ENCODE measurements around the gene ATP11A. TPM values are rescaled to one million over a fixed set of nuclear protein-coding genes. Genes with fewer than 3 reads are reported as not detected.
"Not testable (repeated sequence)": the region's sequence is repeated elsewhere in the genome, so short reads cannot be mapped to it uniquely, and the experiment has no call there.

The ATP11A gene
- polyA plus RNA-seq, 4 donors: 34.2 to 64.6 (median 47.8) TPM

- no peak for DNase-seq (ENCODE audit: low read depth in 4 of 4, low spot score in 2 of 4)
These were observed 181.0 kb downstream of the ATP11A start for GRCh38 chr13:112870737-112871287.

DNA sequence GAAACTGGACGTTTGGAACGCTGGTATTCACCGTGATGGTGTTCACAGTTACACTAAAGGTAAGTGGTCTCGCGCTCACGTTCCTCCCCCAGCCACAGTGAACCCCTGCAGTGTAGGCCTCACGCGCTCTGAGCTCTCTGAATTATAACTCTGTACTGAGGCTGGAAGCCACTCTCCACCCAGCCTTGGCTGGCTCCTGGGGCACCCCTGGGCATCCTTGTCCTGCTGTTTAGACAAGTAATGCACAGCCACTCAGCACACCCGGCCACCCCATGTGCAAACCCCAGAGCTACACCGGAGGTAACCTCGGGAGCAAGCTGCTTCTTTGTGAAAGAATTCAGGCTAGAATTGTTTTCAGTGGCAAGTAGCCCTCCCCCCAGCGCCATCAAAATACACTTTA lies 181.9 kb downstream of the ATP11A start:
- DNase-seq (ENCODE audit: low read depth in 4 of 4, low spot score in 2 of 4): no peak

DNA sequence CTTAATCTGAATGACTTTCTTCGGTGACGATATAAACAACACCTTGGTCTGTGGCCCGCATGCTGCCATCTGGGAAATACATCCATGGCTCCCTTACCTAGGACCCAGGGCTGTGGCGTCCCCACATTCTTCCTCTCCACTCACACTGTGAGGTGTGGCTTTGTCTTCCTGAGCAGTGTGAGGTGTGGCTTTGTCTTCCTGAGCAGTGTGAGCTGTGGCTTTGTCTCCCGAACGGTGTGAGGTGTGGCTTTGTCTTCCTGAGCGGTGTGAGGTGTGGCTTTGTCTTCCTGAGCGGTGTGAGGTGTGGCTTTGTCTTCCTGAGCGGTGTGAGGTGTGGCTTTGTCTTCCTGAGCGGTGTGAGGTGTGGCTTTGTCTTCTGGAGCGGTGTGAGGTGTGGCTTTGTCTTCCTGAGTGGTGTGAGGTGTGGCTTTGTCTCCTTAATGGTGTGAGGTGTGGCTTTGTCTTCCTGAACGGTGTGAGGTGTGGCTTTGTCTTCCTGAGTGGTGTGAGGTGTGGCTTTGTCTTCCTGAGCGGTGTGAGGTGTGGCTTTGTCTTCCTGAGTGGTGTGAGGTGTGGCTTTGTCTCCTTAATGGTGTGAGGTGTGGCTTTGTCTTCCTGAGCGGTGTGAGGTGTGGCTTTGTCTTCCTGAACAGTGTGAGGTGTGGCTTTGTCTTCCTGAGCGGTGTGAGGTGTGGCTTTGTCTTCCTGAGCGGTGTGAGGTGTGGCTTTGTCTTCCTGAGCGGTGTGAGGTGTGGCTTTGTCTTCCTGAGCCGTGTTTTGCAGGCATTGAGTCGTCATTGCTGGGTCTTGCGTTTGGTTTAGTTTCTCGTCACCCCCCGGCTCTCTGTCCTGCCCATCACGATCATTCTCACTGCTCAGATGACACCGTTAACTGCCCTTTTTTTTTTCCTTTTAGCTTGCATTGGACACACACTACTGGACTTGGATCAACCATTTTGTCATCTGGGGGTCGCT lies 183.1 kb downstream of the ATP11A start:
- DNase-seq (ENCODE audit: low read depth in 4 of 4, low spot score in 2 of 4): not testable (repeated sequence)

GRCh38 chr13:112873851-112874750 lies 184.3 kb downstream of the ATP11A start:
- DNase-seq (ENCODE audit: low read depth in 4 of 4, low spot score in 2 of 4): peak in 1 of 4 donors; percentile 60

GRCh38 chr13:112874751-112875300 lies 185.0 kb downstream of the ATP11A start:
- DNase-seq (ENCODE audit: low read depth in 4 of 4, low spot score in 2 of 4): no peak

GRCh38 chr13:112875627-112876026 lies 185.8 kb downstream of the ATP11A start:
- no peak for DNase-seq (ENCODE audit: low read depth in 4 of 4, low spot score in 2 of 4)

- no peak for DNase-seq (ENCODE audit: low read depth in 4 of 4, low spot score in 2 of 4)
These were observed 186.6 kb downstream of the ATP11A start for GRCh38 chr13:112876305-112877000.

DNA sequence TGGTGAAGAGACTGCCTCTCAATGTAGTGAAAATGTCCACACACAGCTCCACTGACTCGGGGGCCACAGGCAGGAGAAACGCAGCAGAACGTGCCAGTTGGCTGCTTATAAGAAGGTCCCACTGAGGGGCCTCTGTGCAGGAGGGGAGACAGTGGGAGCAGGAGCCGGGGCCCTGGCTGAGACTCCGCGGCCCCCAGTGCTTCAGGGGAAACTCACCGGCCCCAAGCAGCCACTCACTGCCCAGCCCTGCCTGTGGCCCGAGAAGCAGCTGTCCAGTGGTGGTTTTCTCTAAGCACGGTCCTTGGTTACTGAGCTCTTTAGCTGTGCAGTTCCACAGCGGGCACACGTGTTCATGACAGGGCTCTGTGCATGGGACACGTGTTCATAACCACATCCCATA lies 187.2 kb downstream of the ATP11A start:
- DNase-seq (ENCODE audit: low read depth in 4 of 4, low spot score in 2 of 4): no peak

GRCh38 chr13:112877539-112877938 lies 187.7 kb downstream of the ATP11A start:
- no peak for DNase-seq (ENCODE audit: low read depth in 4 of 4, low spot score in 2 of 4)

- DNase-seq (ENCODE audit: low read depth in 4 of 4, low spot score in 2 of 4): no peak
These were observed 188.4 kb downstream of the ATP11A start for GRCh38 chr13:112877976-112878955.

GRCh38 chr13:112879283-112879833 lies 189.5 kb downstream of the ATP11A start:
- DNase-seq (ENCODE audit: low read depth in 4 of 4, low spot score in 2 of 4): no peak

GRCh38 chr13:112880221-112880641 lies 190.4 kb downstream of the ATP11A start:
- no peak for DNase-seq (ENCODE audit: low read depth in 4 of 4, low spot score in 2 of 4)

GRCh38 chr13:112880976-112881540 lies 191.2 kb downstream of the ATP11A start:
- DNase-seq (ENCODE audit: low read depth in 4 of 4, low spot score in 2 of 4): no peak

DNA sequence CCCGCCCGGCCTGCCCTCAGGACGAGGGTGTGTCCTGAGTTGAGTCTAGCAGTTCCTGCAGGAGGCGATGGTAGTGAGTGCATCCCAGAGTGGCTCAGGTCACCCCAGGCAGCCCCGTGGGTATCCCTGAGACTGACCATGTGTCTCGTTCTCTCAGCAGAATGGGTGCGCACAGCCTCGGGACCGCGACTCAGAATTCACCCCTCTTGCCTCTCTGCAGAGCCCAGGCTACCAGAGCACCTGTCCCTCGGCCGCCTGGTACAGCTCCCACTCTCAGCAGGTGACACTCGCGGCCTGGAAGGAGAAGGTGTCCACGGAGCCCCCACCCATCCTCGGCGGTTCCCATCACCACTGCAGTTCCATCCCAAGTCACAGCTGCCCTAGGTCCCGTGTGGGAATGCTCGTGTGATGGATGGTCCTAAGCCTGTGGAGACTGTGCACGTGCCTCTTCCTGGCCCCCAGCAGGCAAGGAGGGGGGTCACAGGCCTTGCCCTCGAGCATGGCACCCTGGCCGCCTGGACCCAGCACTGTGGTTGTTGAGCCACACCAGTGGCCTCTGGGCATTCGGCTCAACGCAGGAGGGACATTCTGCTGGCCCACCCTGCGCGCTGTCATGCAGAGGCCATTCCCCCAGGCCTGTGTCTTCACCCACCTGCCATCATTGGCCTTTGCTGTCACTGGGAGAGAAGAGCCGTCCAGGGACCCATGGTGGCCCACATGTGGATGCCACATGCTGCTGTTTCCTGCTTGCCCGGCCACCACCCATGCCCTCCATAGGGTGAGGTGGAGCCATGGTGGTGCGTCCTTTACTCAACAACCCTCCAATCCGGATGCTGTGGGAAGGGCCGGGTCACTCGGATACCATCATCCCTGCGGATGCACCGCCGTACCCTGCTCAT lies 192.1 kb downstream of the ATP11A start:
- no peak for DNase-seq (ENCODE audit: low read depth in 4 of 4, low spot score in 2 of 4)

GRCh38 chr13:112882555-112883024 lies 192.8 kb downstream of the ATP11A start:
- no peak for DNase-seq (ENCODE audit: low read depth in 4 of 4, low spot score in 2 of 4)

DNA sequence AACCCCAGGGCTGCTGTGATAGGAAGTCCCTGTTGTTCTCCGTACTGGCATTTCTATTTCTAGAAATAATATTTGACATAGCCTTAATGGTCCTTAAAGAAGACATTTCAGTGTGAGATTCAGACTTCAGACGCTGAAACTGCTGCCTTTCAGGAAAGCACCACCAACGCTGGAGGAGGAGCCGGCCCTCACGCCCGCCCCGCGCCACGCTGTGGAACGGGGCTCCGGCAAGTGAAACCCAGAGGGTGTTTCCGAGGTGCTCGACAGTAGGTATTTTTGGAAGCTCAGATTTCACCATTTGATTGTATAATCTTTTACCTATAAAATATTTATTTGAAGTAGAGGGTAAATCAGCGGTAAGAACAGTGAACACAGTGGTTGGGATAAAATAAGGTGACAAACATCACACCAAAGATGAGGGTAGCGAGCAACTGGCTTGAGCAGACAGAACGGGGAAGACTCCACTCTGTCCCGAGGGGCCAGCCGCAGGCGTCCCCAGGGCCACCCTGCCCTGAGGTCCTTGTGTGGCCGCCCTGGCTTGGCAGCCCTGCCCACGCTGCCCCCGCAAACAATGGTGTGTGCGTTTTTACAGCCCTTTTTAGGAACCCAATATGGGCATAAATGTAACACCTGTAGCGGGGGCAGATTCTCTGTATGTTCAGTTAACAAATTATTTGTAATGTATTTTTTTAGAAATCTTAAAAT lies 193.6 kb downstream of the ATP11A start:
- no peak for DNase-seq (ENCODE audit: low read depth in 4 of 4, low spot score in 2 of 4)
